Body of pancreas (tissue), 4 donors: ENCODE data around the gene NSG1.

Experiments
- CTCF ChIP-seq, 7 experiments: fragments of 450-650 bp in 4 of 7; fragments of 200-600 bp in 3 of 7; sonication (generic) in 3 of 7; IDR thresholded peaks; one replicate each; pipeline ENCODE4 v1.5.1; 2016 to 2019; ENCODE audit warnings: antibody characterized with exemption in 7 of 7
- POLR2A ChIP-seq, 3 donors: fragments of 450-650 bp; IDR thresholded peaks; one replicate each; pipeline ENCODE4 v1.6.1; 2016; ENCODE audit warnings: antibody characterized with exemption in 3 of 3, mild to moderate bottlenecking in 2 of 3

GRCh38 chr4:4408132-4408523 lies 21.2 kb downstream of the NSG1 start:
- TF ChIP-seq POLR2A (IDR thresholded peaks at IDR 0.05) (no peak), CTCF (IDR thresholded peaks at IDR 0.05) (no peak)
